K562 (cell line): ENCODE data around the gene BAG2. TPM values are rescaled to one million over a fixed set of nuclear protein-coding genes. Genes with fewer than 3 reads are reported as not detected.

Experiments
- BRF1 ChIP-seq: IDR thresholded peaks from 3 replicates; pipeline ENCODE4 v1.6.1; 2011; ENCODE audit warnings: borderline replicate concordance, mild to moderate bottlenecking; ENCODE audit not compliant: insufficient read length; ENCODE audit errors: extremely low read depth
- CREB3L1 ChIP-seq: fragments of 450-650 bp; IDR thresholded peaks from 2 replicates; pipeline ENCODE4 v1.6.1; 2014; ENCODE audit warnings: low read depth, mild to moderate bottlenecking, moderate library complexity, borderline replicate concordance
- CTCFL ChIP-seq: IDR thresholded peaks from 2 replicates; pipeline ENCODE4 v1.6.1; 2011; ENCODE audit warnings: borderline replicate concordance, low read depth, mild to moderate bottlenecking, moderate library complexity, low read length; ENCODE audit not compliant: insufficient read depth, poor library complexity, severe bottlenecking
- EWSR1 ChIP-seq: fragments of 450-650 bp; IDR thresholded peaks from 2 replicates; pipeline ENCODE4 v1.6.1; 2018; ENCODE audit warnings: borderline replicate concordance, mild to moderate bottlenecking, low read depth, moderate library complexity; ENCODE audit not compliant: partially characterized antibody
- GABPB1 ChIP-seq: sonication (generic); formaldehyde crosslinking; IDR thresholded peaks from 2 replicates; pipeline ENCODE4 v1.8.0; 2022; ENCODE audit warnings: mild to moderate bottlenecking, missing genetic modification reagents
- HBP1 ChIP-seq: fragments of 450-650 bp; formaldehyde crosslinking; IDR thresholded peaks from 2 replicates; pipeline ENCODE4 v1.4.0; 2022; ENCODE audit warnings: missing genetic modification characterization
- HDAC8 ChIP-seq: fragments of 450-650 bp; IDR thresholded peaks from 2 replicates; pipeline ENCODE4 v1.6.1; 2016; ENCODE audit warnings: mild to moderate bottlenecking, missing genetic modification characterization, moderate library complexity, missing compliant biosample characterization
- HOXB6 ChIP-seq: fragments of 250-450 bp; sonication (Bioruptor Pico); IDR thresholded peaks from 2 replicates; pipeline ENCODE4 v1.5.1; 2022; ENCODE audit warnings: mild to moderate bottlenecking, borderline replicate concordance
- ILF3 ChIP-seq: fragments of 450-650 bp; IDR thresholded peaks from 2 replicates; pipeline ENCODE4 v1.6.1; 2018; ENCODE audit warnings: antibody characterized with exemption, mild to moderate bottlenecking, moderate library complexity, borderline replicate concordance
- IRF2 ChIP-seq: sonication (generic); formaldehyde crosslinking; IDR thresholded peaks from 2 replicates; pipeline ENCODE4 v1.8.1; 2022; ENCODE audit warnings: mild to moderate bottlenecking, missing genetic modification reagents
- LARP7 ChIP-seq: fragments of 450-650 bp; IDR thresholded peaks from 2 replicates; pipeline ENCODE4 v1.6.1; 2016
- MAFK ChIP-seq: IDR thresholded peaks from 2 replicates; pipeline ENCODE4 v1.6.1; 2011; ENCODE audit warnings: low read length, improper control_type of control experiment
- OTX1 ChIP-seq: fragments of 450-650 bp; formaldehyde crosslinking; IDR thresholded peaks from 2 replicates; pipeline ENCODE4 v1.4.0; 2022; ENCODE audit warnings: mild to moderate bottlenecking
- PCBP2 ChIP-seq: fragments of 200-400 bp; formaldehyde crosslinking; IDR thresholded peaks from 2 replicates; pipeline ENCODE4 v1.6.1; 2018; ENCODE audit warnings: low read length, low read depth, mild to moderate bottlenecking, moderate library complexity; ENCODE audit not compliant: poor library complexity, severe bottlenecking
- PRMT5 ChIP-seq: sonication (generic); formaldehyde crosslinking; IDR thresholded peaks from 2 replicates; pipeline ENCODE4 v1.5.0; 2020; ENCODE audit warnings: missing genetic modification reagents
- RFX1 ChIP-seq: fragments of 450-650 bp; IDR thresholded peaks from 2 replicates; pipeline ENCODE4 v1.6.1; 2016; ENCODE audit warnings: mild to moderate bottlenecking, moderate library complexity
- SREBF1 ChIP-seq: fragments of 150-350 bp; IDR thresholded peaks from 2 replicates; pipeline ENCODE4 v1.6.1; 2014; ENCODE audit warnings: antibody characterized with exemption, low read depth, low read length, borderline replicate concordance
- ZNF224 ChIP-seq: sonication (generic); formaldehyde crosslinking; IDR thresholded peaks from 2 replicates; pipeline ENCODE4 v1.8.0; 2022; ENCODE audit warnings: mild to moderate bottlenecking, missing genetic modification reagents
- ZNF277 ChIP-seq: fragments of 250-450 bp; sonication (Bioruptor Pico); IDR thresholded peaks from 2 replicates; pipeline ENCODE4 v1.8.0; 2022; ENCODE audit warnings: inconsistent platforms, mild to moderate bottlenecking, moderate library complexity, borderline replicate concordance
- ZNF507 ChIP-seq: conservative IDR thresholded peaks from 2 replicates; pipeline ENCODE4 v1.6.1; 2017; ENCODE audit warnings: missing genetic modification characterization, missing compliant biosample characterization
- ZNF778 ChIP-seq: fragments of 450-650 bp; formaldehyde crosslinking; IDR thresholded peaks from 2 replicates; pipeline ENCODE4 v1.4.0; 2020; ENCODE audit warnings: mild to moderate bottlenecking, moderate library complexity
- polyA plus RNA-seq, 8 experiments: library from polyadenylated mRNA; depleted of rRNA in 4 of 8; stranded (reverse) in 5 of 8; unstranded in 3 of 8; fragments of >200 nt; fragmentation: Nextera tagmentation in 2 of 8; fragmentation: Illumina TruSeq in 1 of 8; extraction: Ambion mirVana in 2 of 8; extraction: Trizol in 1 of 8; gene quantifications; 2 replicates each; pipeline versions ENCODE4 v1.2.1 to v1.2.3, GENCODE V29; 2011 to 2014; ENCODE audit warnings: inconsistent platforms in 1 of 8, missing spikeins in 1 of 8
- total RNA-seq, 7 experiments: library from RNA; depleted of rRNA in 6 of 7; stranded (reverse); fragments of >200 nt in 6 of 7; fragmentation: Illumina TruSeq in 2 of 7; extraction: Trizol in 2 of 7; gene quantifications; 2 replicates each; pipeline versions ENCODE4 v1.2.1 to v1.2.3, GENCODE V29; 2011 to 2021; ENCODE audit warnings: low replicate concordance in 1 of 7

BAG2 gene
- total and polyA plus RNA-seq, 9 of the 15 experiments (the other 6 are each of a cell fraction or from before 2014, with no cell fraction given) = 12.8 to 20.7 (median 17.6) TPM

GRCh38 chr6:57172136-57173055 is at the start of gene BAG2 (continued):
- TF ChIP-seq HOXB6 (CRISPR knock-in tag) (no peak), ZNF277 (no peak), ILF3 (no peak; the same call in 1 of the 2 replicates), ZNF507 (tag) (no peak), RFX1 (no peak), HBP1 (0 out of 2 replicates have a peak, but pooled peaks have one; percentile 5), BRF1 (no peak), EWSR1 (no peak), PRMT5 (CRISPR knock-in tag) (0 out of 2 replicates have a peak, but pooled peaks have one; percentile 65), PCBP2 (no peak), OTX1 (CRISPR knock-in tag) (no peak), LARP7 (no peak), ZNF224 (CRISPR knock-in tag) (no peak), CTCFL (peak; percentile 33), CREB3L1 (peak; percentile 24; the same call in 1 of the 2 replicates), GABPB1 (CRISPR knock-in tag) (peak; percentile 65; the same call in 1 of the 2 replicates), HDAC8 (tag) (no peak), ZNF778 (CRISPR knock-in tag) (no peak), IRF2 (CRISPR knock-in tag) (no peak), MAFK (no peak), SREBF1 (0 out of 2 replicates have a peak, but pooled peaks have one; percentile 70)
